DND-41 (cell line): ENCODE results near the gene GSTM5.
"Not testable (repeated sequence)": the region's sequence is repeated elsewhere in the genome, so short reads cannot be mapped to it uniquely, and the experiment has no call there.

Experiments used
- ATAC-seq: fragments of 200-7000 bp; cut with Tn5 transposase; 3 replicates; pipeline ENCODE4 v1.9.1; 2021; ENCODE audit warnings: low read depth; ENCODE audit not compliant: insufficient read depth
- DNase-seq: peaks from one replicate; pipeline ENCODE4 v3.0.0-alpha.2; 2020
- H2AFZ ChIP-seq: 2 replicates; pipeline ENCODE4 v1.6.0; 2012; ENCODE audit warnings: low read depth, low read length
- H3K27ac ChIP-seq: 2 replicates; pipeline ENCODE4 v1.5.1; 2012; ENCODE audit warnings: low read length, inconsistent platforms
- H3K27me3 ChIP-seq: fragments of 200-600 bp; sonication (generic); 2 replicates; pipeline ENCODE4 v1.6.0; 2012; ENCODE audit warnings: low read length, mild to moderate bottlenecking, inconsistent platforms; ENCODE audit not compliant: insufficient read depth, poor library complexity
- H3K36me3 ChIP-seq: 2 replicates; pipeline ENCODE4 v1.5.1; 2012; ENCODE audit warnings: low read length, inconsistent platforms; ENCODE audit not compliant: insufficient read depth
- H3K4me1 ChIP-seq: 2 replicates; pipeline ENCODE4 v1.5.1; 2012; ENCODE audit warnings: mild to moderate bottlenecking, low read length; ENCODE audit not compliant: insufficient read depth
- H3K4me2 ChIP-seq: 2 replicates; pipeline ENCODE4 v1.6.0; 2012; ENCODE audit warnings: mild to moderate bottlenecking, moderate library complexity, low read length, inconsistent platforms; ENCODE audit not compliant: insufficient read depth
- H3K4me3 ChIP-seq, 2 experiments: fragments of 200-600 bp in 1 of 2; shearing (Covaris generic) in 1 of 2; 2 replicates each; pipeline ENCODE4 v1.5.1; 2012 to 2016; ENCODE audit warnings: inconsistent platforms in 2 of 2, low read length in 2 of 2, mild to moderate bottlenecking in 2 of 2, low read depth in 1 of 2, moderate library complexity in 1 of 2
- H3K79me2 ChIP-seq: 2 replicates; pipeline ENCODE4 v1.6.0; 2012; ENCODE audit warnings: low read length, inconsistent platforms; ENCODE audit not compliant: insufficient read depth
- H3K9ac ChIP-seq: 2 replicates; pipeline ENCODE4 v1.6.0; 2012; ENCODE audit warnings: low read depth, mild to moderate bottlenecking, inconsistent platforms, low read length, moderate library complexity
- H3K9me3 ChIP-seq: 2 replicates; pipeline ENCODE4 v1.5.1; 2012; ENCODE audit warnings: low read length, moderate library complexity, mild to moderate bottlenecking, inconsistent platforms; ENCODE audit not compliant: insufficient read depth, severe bottlenecking
- H4K20me1 ChIP-seq: 2 replicates; pipeline ENCODE4 v1.6.0; 2012; ENCODE audit warnings: low read length; ENCODE audit not compliant: insufficient read depth
- CTCF ChIP-seq: IDR thresholded peaks from 2 replicates; pipeline ENCODE4 v1.5.1; 2012; ENCODE audit warnings: borderline replicate concordance, low read length, moderate library complexity, mild to moderate bottlenecking; ENCODE audit not compliant: poor library complexity, severe bottlenecking; ENCODE audit errors: extremely low read depth
- EZH2 ChIP-seq: IDR thresholded peaks from 3 replicates; pipeline ENCODE4 v1.6.1; 2012; ENCODE audit warnings: borderline replicate concordance, low read depth, mild to moderate bottlenecking, moderate library complexity, low read length, inconsistent platforms; ENCODE audit not compliant: severe bottlenecking

Gene GSTM5

GRCh38 chr1:109697066-109697465, 15.0 kb upstream of the GSTM5 start:
- H3K36me3 ChIP-seq: no peaks in the 10 kb centered on the region
- H3K4me1 ChIP-seq: no peaks in the 10 kb centered on the region
- no peaks in the 10 kb centered on the region for H3K9me3 ChIP-seq
- H3K9ac ChIP-seq: no peak overlapping the region
- ATAC-seq (no peak), DNase-seq (no peak)
- H3K4me3 ChIP-seq: no peak overlapping the region
- H3K27me3 ChIP-seq: no peaks in the 10 kb centered on the region
- TF ChIP-seq EZH2 (no peak), CTCF (no peak)
- no peak overlapping the region for H2AFZ ChIP-seq
- H3K27ac ChIP-seq: no peak overlapping the region
- H4K20me1 ChIP-seq: no peaks in the 10 kb centered on the region
- H3K4me2 ChIP-seq: no peak overlapping the region
- H3K79me2 ChIP-seq: no peaks in the 10 kb centered on the region

GRCh38 chr1:109697861-109698260, 14.2 kb upstream of the GSTM5 start:
- not testable (repeated sequence) for H3K9me3 ChIP-seq, H3K4me2 ChIP-seq, H3K79me2 ChIP-seq, H3K27me3 ChIP-seq, H3K27ac ChIP-seq, DNase-seq, H3K4me1 ChIP-seq, H2AFZ ChIP-seq, H3K36me3 ChIP-seq, H4K20me1 ChIP-seq, H3K9ac ChIP-seq, ATAC-seq, H3K4me3 ChIP-seq

GRCh38 chr1:109702940-109703339, 9.1 kb upstream of the GSTM5 start:
- not testable (repeated sequence) for DNase-seq, H3K4me2 ChIP-seq, H3K36me3 ChIP-seq, H3K4me3 ChIP-seq, H3K4me1 ChIP-seq, H3K79me2 ChIP-seq, H3K9me3 ChIP-seq, ATAC-seq, H4K20me1 ChIP-seq, H3K27ac ChIP-seq, H2AFZ ChIP-seq, H3K9ac ChIP-seq, H3K27me3 ChIP-seq

- H3K79me2 ChIP-seq: no peaks in the 10 kb centered on the region
- H3K4me1 ChIP-seq: no peaks in the 10 kb centered on the region
- H3K9ac ChIP-seq: no peak overlapping the region
- no peaks in the 10 kb centered on the region for H3K36me3 ChIP-seq
- H3K27me3 ChIP-seq: no peaks in the 10 kb centered on the region
- no peak for ATAC-seq
- H3K9me3 ChIP-seq: peaks cover 4% of the 10 kb centered on the region
- no peak for DNase-seq
- H2AFZ ChIP-seq: no peak overlapping the region
- H3K27ac ChIP-seq: no peak overlapping the region
- TF ChIP-seq CTCF (no peak), EZH2 (no peak)
- no peak overlapping the region for H3K4me2 ChIP-seq
- no peak overlapping the region for H3K4me3 ChIP-seq
- H4K20me1 ChIP-seq: no peaks in the 10 kb centered on the region
Measured at GRCh38 chr1:109704173-109704572, 7.9 kb upstream of the GSTM5 start.
